OCI-LY3 (cell line): ENCODE measurements around the gene TARBP1.

ENCODE experiments used
- CTCF ChIP-seq: fragments of 200-600, 300-600 bp; sonication (generic); IDR thresholded peaks from 2 replicates; pipeline ENCODE4 v1.5.1; 2014; ENCODE audit warnings: antibody characterized with exemption, low read length, low read depth
- EZH2phosphoT487 ChIP-seq: fragments of 200-600 bp; shearing (Covaris generic); IDR thresholded peaks from 2 replicates; pipeline ENCODE4 v1.6.1; 2018; ENCODE audit warnings: antibody characterized with exemption, mixed run types, low read depth

- TF ChIP-seq CTCF (no peak), EZH2phosphoT487 (no peak)
Observed at GRCh38 chr1:234526922-234527321, 47.9 kb upstream of the TARBP1 start.
